KBM-7 (cell line): ENCODE measurements around the gene PCDHB6.
"Not testable (repeated sequence)": the region's sequence is repeated elsewhere in the genome, so short reads cannot be mapped to it uniquely, and the experiment has no call there.

ENCODE experiments used
- DNase-seq: peaks from one replicate; pipeline ENCODE4 v3.0.0-alpha.2; 2015
- in situ Hi-C: fragments of 300-500 bp; cut with MboI; formaldehyde crosslinking; loops from 2 replicates; pipeline ENCODE4 v1.14.3; 2020; ENCODE audit warnings: low sequenced_read_pairs, low pct_unique_long_range_greater_than_20kb, mixed read lengths

Gene PCDHB6

GRCh38 chr5:141155540-141156374 lies 5.9 kb downstream of the PCDHB6 start:
- no peak for DNase-seq
- in situ Hi-C loops = no loop called here

GRCh38 chr5:141157356-141157755 lies 7.5 kb downstream of the PCDHB6 start:
- DNase-seq, in situ Hi-C loops: not testable (repeated sequence)

GRCh38 chr5:141157901-141158300 lies 8.0 kb downstream of the PCDHB6 start:
- DNase-seq, in situ Hi-C loops: not testable (repeated sequence)

- in situ Hi-C loops = no loop called here
- DNase-seq = peak; percentile 26
Observed at GRCh38 chr5:141172381-141173204, 22.7 kb downstream of the PCDHB6 start, which contains the start of gene PCDHB7. Gene PCDHB7 (plus strand): TSS chr5:141172644. CDS start chr5:141172836, 192 bp downstream.

DNA sequence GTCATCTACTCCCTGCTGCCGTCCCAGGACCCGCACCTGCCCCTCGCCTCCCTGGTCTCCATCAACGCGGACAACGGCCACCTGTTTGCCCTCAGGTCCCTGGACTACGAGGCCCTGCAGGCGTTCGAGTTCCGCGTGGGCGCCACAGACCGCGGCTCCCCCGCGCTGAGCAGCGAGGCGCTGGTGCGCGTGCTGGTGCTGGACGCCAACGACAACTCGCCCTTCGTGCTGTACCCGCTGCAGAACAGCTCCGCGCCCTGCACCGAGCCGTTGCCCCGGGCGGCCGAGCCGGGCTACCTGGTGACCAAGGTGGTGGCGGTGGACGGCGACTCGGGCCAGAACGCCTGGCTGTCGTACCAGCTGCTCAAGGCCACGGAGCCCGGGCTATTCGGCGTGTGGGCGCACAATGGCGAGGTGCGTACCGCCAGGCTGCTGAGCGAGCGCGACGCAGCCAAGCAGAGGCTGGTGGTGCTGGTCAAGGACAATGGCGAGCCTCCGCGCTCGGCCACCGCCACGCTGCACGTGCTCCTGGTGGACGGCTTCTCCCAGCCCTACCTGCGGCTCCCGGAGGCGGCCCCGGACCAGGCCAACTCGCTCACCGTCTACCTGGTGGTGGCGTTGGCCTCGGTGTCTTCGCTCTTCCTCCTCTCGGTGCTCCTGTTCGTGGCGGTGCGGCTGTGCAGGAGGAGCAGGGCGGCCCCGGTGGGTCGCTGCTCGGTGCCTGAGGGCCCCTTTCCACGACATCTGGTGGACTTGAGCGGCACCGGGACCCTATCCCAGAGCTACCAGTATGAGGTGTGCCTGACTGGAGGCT lies 24.6 kb downstream of the PCDHB6 start:
- in situ Hi-C loops, DNase-seq: not testable (repeated sequence)

GRCh38 chr5:141175933-141176332 lies 26.1 kb downstream of the PCDHB6 start:
- no peak for DNase-seq
- in situ Hi-C loops = no loop called here

GRCh38 chr5:141177577-141178191 lies 27.8 kb downstream of the PCDHB6 start, which contains the start of gene PCDHB8:
Gene PCDHB8 (plus strand): TSS chr5:141177790. CDS start chr5:141178035, 245 bp downstream.
- in situ Hi-C loops = not testable (repeated sequence)
- DNase-seq = peak; percentile 74

GRCh38 chr5:141179371-141179770 lies 29.5 kb downstream of the PCDHB6 start:
- DNase-seq, in situ Hi-C loops: not testable (repeated sequence)

DNA sequence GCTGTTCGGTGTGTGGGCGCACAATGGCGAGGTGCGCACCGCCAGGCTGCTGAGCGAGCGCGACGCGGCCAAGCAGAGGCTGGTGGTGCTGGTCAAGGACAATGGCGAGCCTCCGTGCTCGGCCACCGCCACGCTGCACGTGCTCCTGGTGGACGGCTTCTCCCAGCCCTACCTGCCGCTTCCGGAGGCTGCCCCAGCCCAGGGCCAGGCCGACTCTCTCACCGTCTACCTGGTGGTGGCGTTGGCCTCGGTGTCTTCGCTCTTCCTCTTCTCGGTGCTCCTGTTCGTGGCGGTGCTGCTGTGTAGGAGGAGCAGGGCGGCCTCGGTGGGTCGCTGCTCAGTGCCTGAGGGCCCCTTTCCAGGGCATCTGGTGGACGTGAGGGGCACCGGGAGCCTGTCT lies 30.0 kb downstream of the PCDHB6 start:
- DNase-seq, in situ Hi-C loops: not testable (repeated sequence)

GRCh38 chr5:141180313-141180712 lies 30.5 kb downstream of the PCDHB6 start:
- DNase-seq = no peak
- in situ Hi-C loops = no loop called here

- in situ Hi-C loops = no loop called here
- no peak for DNase-seq
Observed at GRCh38 chr5:141182248-141182647, 32.4 kb downstream of the PCDHB6 start, which contains the start of gene PCDHB16. Gene PCDHB16 (plus strand): TSS chr5:141182387. CDS start chr5:141182560, 173 bp downstream.

DNA sequence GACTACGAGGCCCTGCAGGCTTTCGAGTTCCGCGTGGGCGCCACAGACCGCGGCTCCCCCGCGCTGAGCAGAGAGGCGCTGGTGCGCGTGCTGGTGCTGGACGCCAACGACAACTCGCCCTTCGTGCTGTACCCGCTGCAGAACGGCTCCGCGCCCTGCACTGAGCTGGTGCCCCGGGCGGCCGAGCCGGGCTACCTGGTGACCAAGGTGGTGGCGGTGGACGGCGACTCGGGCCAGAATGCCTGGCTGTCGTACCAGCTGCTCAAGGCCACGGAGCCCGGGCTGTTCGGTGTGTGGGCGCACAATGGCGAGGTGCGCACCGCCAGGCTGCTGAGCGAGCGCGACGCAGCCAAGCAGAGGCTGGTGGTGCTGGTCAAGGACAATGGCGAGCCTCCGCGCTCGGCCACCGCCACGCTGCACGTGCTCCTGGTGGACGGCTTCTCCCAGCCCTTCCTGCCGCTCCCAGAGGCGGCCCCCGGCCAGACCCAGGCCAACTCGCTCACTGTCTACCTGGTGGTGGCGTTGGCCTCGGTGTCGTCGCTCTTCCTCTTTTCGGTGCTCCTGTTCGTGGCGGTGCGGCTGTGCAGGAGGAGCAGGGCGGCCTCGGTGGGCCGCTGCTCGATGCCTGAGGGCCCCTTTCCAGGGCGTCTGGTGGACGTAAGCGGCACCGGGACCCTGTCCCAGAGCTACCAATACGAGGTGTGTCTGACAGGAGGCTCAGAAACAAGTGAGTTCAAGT lies 34.4 kb downstream of the PCDHB6 start:
- DNase-seq, in situ Hi-C loops: not testable (repeated sequence)

DNA sequence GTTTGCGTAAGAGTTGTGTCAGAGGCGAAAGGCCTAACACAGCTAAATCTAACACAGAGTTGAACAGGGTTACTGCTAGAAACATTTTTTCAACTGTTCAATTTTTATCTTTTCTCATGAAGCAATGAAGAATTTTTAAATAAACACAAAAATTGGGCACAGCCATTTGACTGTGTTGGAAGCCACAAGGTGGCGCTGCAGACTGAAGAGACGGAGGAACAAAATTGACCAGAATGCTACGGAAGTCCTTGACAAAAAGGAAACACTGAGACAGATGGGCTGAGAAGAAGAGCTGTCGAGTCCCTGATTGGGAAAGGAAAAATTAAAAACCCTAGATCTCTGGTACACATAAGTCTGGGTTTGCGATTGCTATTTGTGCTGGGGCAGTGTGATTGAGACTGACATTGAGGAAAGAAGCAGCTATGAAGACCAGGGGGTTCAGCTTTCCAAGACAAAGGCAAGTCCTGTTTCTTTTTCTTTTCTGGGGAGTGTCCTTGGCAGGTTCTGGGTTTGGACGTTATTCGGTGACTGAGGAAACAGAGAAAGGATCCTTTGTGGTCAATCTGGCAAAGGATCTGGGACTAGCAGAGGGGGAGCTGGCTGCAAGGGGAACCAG lies 37.1 kb downstream of the PCDHB6 start, which contains the start of gene PCDHB9:
Gene PCDHB9, plus strand, starts transcription at position 265 of the 616 bp plus-strand sequence. Its CDS starts 158 bp downstream, at position 423.
- peak; percentile 53 for DNase-seq
- in situ Hi-C loops = no loop called here

GRCh38 chr5:141188682-141189081 lies 38.8 kb downstream of the PCDHB6 start:
- in situ Hi-C loops, DNase-seq: not testable (repeated sequence)

GRCh38 chr5:141189131-141189530 lies 39.3 kb downstream of the PCDHB6 start:
- DNase-seq, in situ Hi-C loops: not testable (repeated sequence)

DNA sequence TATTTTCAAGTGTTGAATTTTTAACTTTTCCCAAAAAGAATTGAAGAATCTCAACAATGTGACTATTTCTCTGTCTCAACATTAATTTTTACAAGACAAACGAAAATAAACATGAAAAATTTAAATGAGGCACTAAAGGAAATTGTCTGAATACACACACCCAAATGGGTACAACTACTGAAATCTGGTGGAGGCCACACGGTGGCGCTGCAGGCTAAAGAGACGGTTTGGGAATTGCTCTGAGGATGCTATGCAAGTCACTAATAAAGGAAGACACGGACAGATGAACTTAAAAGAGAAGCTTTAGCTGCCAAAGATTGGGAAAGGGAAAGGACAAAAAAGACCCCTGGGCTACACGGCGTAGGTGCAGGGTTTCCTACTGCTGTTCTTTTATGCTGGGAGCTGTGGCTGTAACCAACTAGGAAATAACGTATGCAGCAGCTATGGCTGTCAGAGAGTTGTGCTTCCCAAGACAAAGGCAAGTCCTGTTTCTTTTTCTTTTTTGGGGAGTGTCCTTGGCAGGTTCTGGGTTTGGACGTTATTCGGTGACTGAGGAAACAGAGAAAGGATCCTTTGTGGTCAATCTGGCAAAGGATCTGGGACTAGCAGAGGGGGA lies 42.4 kb downstream of the PCDHB6 start, which contains the start of gene PCDHB10:
Gene PCDHB10, plus strand, starts transcription at position 244 of the 616 bp plus-strand sequence. Its CDS starts 200 bp downstream, at position 444.
- in situ Hi-C loops = no loop called here
- DNase-seq = peak; percentile 57

DNA sequence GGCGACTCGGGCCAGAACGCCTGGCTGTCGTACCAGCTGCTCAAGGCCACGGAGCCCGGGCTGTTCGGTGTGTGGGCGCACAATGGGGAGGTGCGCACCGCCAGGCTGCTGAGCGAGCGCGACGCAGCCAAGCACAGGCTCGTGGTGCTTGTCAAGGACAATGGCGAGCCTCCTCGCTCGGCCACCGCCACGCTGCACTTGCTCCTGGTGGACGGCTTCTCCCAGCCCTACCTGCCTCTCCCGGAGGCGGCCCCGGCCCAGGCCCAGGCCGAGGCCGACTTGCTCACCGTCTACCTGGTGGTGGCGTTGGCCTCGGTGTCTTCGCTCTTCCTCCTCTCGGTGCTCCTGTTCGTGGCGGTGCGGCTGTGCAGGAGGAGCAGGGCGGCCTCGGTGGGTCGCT lies 44.5 kb downstream of the PCDHB6 start:
- in situ Hi-C loops, DNase-seq: not testable (repeated sequence)
